Measurements from ENCODE around the gene AKAP3.

DNA sequence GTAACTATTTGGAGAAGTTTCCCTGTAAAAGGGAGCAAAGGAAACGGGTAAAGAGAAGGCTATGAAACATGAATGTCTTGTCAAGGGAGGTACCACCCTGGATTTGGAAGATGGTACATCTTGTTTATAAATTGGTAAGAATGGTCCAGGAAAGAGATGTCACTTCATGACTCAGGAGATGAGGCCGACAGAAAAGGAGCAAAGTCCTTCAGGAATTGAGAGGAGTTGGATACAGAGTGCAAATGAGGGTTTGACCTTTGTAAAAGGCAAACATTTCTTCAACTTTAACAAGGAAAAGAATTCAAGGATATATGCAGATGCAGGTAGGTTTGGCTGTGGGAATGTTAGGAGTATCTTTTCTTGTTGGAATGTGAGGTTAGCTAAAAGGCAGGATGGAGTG lies 30.9 kb upstream of the AKAP3 start:
- TF ChIP-seq, protein P1, sequence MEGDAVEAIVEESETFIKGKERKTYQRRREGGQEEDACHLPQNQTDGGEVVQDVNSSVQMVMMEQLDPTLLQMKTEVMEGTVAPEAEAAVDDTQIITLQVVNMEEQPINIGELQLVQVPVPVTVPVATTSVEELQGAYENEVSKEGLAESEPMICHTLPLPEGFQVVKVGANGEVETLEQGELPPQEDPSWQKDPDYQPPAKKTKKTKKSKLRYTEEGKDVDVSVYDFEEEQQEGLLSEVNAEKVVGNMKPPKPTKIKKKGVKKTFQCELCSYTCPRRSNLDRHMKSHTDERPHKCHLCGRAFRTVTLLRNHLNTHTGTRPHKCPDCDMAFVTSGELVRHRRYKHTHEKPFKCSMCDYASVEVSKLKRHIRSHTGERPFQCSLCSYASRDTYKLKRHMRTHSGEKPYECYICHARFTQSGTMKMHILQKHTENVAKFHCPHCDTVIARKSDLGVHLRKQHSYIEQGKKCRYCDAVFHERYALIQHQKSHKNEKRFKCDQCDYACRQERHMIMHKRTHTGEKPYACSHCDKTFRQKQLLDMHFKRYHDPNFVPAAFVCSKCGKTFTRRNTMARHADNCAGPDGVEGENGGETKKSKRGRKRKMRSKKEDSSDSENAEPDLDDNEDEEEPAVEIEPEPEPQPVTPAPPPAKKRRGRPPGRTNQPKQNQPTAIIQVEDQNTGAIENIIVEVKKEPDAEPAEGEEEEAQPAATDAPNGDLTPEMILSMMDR (IDR thresholded peaks at IDR 0.05; ENCODE audit: low read depth, low read length, poor library complexity, severe bottlenecking) = no peak
- TF ChIP-seq EZH2phosphoT487 (IDR thresholded peaks at IDR 0.05; ENCODE audit: borderline replicate concordance, low read length) = no peak

Data from DOHH2 (cell line).